Endometrium (tissue), 2 donors: Measurements from ENCODE around the gene SPTLC2.

Experiments used
- FAIRE-seq: peaks from 2 replicates; lab custom pipeline; 2012; peaks lifted over from hg19 to GRCh38; lab: Jason Lieb, UNC
- donor health status: control.
- donor health status: control.

SPTLC2 gene

DNA sequence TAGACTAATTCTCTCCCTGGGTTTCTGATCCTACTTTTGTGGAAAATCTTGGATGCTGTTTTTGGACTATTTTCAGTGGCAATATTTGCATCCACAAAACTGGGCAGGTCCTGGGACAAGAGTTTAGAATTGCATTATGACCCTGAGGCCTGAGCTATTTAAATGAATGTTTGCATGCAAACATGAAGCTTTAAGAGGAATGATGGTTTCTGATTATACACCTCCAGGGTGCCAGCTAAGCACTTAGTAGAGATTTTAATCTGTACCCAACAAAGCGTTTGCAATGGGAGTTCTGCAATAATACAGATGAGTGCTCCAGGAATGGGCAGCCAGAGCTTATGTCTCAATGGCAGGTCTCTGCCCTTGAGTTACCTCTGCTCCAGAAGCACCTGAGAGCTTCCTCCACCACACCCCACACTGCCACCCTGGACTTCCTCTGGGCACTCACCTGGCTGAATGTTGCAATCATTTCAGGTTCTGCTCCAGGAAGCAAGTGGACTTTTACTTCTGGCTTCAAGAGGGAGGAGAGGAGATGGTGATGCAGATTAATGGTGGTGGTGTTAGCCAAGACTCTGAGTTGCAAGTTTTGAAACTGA, 6.0 kb upstream of the SPTLC2 start:
- FAIRE-seq = no peak

DNA sequence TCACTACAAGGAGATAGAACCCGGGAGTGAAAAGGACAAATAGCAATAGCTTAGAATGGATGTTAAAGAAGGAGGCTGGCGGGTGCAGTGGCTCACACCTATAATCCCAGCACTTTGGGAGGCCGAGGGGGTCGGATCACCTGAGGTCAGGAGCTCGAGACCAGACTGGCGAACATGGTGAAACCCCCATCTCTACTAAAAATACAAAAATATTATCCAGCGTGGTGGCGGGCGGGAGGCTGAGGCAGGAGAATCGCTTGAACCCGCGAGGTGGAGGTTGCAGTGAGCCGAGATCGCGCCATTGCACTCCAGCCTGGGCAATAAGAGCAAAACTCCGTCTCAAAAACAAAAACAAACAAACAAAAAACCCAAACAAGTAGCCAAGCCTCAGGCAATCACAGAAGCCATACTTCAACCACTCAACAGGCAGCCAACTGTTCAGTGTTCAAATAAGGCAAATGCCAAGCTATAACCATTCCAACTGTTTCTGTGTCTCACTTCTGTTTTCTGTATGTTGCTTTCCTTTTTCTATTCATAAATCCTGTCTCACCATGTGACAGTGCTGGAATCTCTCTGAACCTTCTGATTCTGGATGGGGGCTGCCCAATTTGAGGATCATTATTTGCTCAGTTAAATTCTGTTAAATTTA, 3.9 kb upstream of the SPTLC2 start:
- no peak for FAIRE-seq

DNA sequence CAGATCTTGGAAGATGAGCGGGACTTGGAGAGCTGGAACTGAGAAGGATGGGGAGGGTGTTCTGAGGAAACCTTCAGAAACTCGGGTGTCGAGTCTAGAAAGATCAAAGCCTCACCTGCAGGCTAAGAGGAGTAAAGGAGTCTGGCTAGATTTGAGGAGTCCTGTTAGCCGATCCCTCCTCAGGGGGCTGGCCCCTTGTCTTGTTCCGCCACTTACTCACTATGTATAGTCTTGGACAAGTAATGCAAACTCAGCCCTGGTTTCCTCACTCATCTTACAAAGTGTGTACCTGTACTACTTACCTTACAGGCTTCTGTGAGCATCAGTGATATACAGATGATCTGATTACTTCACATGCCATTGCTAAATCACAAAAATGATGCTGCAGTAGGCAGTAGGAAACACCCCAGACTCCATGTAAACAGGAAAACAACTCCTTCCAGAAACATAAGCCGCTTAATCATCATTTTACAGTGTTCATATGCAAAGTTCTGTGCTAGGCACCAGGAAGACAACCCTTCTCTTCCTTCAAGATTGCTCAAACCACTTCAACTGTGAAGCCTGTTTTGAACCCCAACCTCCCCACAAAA, 2.0 kb upstream of the SPTLC2 start:
- no peak for FAIRE-seq

DNA sequence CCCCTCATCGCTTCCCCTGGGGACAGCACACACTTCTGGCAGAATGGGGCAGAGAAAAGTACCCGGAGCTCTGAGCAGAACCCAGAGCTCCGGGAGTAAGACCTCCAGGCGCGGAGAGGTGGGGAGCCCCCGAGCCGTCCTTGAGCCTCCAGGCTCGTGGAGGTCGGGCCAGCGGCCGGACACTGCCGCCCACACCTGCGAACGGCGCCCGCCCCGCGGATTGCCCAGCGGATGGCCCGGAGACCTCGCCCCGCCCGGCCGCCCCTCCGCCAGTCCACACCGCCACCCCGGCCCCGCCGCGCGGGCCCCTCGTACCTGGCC, 344 bp downstream of the SPTLC2 start:
- no peak for FAIRE-seq

DNA sequence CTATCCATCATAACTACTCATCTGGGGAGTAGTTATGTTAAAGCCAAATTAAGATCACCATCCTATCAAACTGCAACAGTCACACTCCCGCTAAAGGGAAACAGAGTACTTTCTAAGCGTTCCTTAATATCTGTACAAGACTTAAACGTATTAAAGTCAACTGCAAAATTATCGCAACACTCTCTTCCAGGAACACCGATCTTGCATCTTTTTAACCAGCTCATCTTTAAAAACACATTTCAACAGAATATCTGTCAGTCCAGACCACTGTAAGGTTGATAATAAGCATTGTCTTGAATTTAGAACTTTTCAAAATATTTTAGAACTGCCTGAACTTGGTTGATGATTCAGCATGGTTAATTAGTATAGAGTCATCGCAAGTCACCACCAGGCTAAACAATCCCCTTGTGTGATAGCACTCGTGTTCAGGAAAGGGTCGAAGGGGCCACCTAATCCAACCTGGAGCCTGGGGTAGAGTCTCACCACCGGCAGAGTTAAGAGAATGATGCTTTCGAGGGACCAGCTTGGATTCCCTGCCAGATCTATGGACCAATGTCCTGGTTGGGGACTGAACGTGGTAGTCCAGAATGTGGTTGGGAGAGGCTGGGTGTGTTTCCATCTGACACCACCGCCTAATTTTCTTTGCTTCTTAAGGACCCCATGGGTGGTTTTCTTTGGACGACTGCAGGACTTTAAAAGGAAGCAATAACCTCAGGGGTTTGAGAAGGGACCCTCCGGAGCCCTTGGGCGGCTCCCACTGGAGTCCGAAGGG, 890 bp downstream of the SPTLC2 start:
- FAIRE-seq = no peak

DNA sequence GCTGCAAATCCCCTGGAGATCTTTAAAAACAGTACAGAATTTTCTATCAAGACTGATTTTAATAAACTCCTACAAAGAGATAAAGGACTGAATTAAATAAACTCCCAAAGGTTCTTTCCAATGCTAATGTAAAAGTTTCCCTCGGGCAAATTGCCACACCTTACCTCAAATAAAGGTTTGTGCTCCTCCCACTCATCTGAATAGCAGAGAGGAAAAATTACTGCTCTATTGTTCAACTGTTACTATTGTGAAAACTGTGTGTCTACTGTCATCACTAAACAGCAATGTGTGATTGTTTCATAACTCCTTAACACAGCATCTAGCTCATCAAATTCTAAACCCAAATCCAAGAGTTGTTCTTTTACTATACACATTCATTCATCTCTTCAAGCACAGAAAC, 3.2 kb downstream of the SPTLC2 start:
- no peak for FAIRE-seq

DNA sequence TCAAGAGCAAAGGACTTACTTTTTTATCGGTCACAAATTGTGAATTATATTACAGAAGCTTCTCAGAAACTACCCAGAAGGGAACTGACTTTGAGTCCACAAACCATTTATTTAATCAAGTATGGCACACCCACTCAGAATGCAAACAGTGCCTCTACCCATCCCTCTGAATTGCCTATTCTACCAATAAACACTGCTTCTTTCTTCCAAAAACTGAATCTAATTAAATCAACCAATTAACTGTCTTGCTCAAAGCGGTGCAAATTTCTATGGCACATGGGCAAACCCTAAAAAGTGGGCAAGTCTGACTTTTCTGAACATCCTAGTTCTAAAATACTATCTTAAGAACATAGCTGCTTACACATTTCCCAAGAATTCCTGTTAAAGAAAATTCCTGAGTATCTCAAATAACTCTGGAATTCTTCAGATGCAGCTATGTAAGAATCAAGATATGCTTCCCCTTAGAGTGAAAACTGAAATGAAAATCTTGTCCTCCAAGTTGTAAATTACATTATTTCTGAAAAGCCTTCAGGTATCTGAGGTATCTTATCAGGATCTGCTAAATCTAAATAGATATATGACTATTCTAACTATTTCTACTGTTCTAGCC, 4.3 kb downstream of the SPTLC2 start:
- no peak for FAIRE-seq

DNA sequence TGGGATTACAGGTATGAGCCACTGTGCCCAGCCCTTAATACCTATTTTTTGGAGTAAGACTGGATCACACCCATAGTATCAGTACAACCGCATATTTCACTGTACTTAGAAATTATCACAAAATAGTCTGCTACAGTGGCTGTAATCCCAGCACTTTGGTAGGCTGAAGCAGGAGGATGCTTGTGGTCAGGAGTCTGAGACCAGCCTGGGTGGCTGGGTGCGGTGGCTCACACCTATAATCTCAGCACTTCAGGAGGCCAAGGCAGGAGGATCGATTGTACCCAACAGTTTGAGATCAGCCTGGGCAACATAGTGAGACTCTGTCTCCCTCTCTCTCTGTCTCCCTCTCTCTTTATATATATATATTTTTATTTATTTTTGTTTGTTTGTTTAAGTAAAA, 5.9 kb downstream of the SPTLC2 start:
- FAIRE-seq = no peak

DNA sequence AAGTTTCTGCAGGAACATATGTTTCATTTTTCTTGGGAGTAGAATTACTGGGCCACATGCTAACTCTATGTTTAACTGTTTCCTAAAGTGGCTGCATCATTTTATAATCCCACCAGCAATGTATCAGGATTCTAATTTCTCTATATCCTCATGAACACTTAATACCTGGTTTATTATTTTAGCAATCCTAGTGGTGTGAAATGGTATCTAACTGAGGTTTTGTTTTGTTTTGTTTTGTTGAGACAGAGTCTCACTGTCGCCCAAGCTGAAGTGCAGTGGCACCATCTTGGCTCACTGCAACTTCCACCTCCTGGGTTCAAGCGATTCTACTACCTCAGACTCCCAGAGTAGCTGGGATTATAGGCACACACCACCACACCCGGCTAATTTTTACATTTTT, 6.5 kb downstream of the SPTLC2 start:
- no peak for FAIRE-seq

DNA sequence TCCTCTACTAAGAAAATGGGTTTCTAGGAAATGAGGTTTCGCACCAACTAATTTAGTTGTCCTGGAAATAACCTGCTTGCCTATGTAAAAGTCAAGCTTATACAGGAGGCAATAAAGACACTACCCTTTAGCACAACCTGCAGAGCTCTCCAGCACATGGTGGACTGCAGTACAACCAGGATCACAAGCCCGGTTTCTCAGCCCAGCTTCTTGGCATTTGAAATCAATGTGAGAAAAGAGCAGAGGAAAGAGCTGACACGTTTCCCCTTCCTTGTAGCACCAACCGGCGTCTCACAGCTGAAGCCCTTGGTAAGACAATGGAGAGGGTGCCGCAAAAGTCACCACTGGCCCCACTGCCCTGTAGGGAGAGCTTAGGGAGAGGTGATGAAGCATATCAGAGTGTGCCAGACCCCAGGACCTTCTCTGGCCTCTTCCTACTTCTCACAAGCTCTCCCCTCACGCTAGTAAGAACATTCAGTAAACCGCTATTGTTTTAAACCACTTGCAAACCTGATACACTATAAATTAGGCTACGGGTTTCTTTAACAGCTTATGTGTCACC, 8.6 kb downstream of the SPTLC2 start:
- no peak for FAIRE-seq

DNA sequence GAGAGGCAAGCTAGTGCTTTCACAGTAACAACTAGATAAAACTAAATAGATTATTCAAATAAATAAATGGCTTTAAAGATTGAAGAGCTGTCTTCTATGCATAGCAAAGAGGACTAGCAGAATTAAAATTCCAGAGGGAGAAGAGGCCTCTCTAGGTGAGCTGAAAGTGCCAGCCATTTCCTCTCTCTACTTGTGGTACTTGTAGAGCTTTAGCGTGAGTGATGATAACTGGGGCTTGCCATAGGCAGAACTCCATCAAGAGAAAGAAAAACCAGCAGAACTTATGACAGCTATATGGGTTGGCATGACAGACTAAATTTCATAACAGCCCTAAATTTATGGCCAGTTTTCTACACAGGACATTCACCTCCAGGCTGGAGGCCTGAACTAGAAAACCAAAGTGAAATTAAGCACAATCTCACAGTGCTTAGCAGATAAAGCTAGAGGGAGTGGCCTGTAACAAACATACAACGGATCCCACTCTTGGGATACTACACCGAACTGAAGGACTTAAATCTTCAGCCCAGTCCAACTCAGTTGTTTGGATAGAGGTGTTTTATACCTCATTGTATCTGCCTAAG, 11.0 kb downstream of the SPTLC2 start:
- FAIRE-seq = no peak

DNA sequence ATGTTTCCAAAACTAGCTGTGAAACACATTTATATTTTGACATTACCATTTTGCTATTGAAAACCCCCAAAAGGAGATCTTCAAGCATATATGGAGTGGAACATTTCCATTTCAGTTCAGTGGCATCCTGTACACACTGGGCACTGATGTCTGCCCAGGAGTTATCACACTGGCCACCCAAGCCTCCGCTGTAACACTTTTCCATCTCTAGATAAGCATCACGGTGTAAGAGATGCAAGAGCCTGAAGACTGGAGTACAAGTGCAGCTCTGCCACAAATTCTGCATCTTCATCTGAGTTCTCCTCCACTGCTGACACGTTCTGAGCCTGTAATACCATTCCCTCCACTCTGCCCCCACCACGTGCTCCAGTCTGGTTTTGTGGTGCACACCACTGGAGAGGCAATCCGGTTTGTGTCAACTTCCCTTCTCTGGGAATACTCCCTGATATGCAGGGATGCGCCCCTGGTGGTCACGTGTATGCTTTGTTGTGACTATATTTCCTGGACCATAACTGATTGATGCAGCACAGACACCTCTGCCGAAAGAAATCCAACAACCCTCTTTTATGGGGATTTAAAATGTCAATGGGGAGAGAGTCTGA, 12.7 kb downstream of the SPTLC2 start:
- FAIRE-seq = no peak

DNA sequence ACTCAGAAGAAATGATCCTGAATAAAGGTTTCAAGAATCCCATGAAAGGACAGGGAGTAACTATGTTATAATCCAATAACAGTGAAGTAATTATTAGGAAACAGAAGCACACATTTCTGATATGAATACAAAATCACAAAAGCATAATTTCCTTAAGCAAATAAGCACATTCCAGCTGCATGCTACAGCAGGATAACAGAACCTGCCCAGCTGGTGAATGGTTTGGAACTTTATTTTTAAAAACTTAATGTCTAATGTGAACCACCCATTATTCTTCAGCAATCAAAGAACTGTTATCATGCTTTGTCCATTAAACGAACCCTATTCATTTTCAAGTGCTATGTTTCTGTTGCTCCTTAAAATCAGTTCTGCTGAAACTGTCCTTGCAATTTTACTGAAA, 13.4 kb downstream of the SPTLC2 start:
- no peak for FAIRE-seq

DNA sequence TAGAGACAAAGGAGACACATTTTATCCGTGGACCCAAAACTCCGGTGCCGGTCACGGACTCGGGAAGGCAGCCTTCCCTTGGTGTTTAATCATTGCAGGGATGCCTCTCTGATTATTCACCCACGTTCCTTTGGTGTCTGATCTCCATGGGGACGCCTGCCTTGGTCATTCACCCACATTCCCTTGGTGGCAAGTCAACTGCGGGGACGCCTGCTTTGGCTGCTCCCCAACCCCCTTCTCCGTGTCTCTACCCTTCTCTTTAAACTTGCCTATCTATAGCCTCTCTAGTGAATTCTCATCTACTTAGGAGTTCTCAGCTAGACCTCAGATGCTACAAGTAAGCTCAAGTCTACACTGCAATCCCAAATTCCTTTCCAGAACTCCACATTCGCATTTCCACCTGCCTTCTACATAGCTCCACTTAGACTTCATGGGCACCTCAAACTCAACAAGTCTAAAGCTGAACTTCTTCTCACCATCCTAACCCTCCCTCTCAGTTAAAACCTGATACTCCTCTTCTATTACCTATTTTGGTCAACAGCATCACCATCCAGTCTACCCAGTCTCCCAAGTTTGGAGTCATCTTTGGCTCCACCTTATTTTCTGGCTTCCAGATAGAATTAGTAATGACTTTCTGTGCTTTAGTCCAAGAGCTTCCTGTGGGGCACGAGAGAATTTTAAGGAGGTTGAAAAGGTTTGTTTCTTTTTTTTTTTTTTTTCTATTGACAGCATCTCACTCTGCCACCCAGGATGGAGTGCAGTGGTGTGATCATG, 14.4 kb downstream of the SPTLC2 start:
- no peak for FAIRE-seq

DNA sequence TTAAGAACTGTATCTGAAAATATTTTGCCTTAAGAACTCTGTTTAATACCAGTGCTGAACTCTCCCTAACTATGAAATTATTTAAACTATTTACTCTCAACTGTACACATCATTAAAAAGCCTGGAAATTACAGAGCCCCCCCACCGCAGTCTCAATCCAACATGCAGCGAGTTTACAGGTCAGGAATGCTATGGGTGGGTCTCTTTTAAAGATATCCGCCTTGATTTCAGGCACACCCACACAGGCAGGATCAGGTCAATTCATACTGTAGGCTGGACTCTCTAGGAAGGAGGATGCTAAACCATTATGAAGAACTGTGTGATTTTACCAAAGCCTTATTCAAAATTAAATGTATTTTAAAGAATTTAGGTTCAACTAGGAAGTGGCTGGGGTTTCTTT, 16.5 kb downstream of the SPTLC2 start:
- peak; percentile 97 for FAIRE-seq

DNA sequence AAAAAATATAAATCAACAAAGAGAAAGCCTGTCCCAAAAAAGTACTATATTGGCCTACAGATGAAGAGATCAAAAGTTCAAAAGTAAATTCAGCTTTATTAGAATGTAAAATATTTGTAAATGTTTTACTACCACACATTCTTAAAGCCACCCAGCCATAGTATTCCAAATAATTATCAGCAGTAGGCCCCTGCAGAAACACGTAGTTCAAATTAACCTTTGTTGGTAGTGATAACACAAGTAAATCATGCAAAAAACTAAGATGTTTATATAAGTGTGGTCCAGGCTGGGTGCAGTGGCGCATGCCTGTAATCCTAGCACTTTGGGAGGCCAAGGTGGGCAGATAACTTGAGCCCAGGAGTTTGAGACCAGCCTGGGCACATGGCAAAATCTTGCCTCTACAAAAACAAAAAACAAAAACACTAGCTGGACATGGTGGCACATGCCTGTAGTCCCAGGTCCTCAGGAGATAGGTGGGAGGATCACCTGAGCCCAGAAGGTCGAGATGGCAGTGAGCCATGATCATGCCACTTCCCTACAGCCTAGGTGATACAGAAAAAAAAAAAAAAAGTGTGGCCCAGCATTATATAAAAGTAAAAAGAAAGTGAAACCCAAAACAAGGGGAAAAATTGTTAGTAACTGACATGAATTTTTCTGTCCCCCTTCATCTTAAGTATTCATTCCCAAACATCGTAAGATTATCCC, 17.9 kb downstream of the SPTLC2 start:
- FAIRE-seq = peak; percentile 82

DNA sequence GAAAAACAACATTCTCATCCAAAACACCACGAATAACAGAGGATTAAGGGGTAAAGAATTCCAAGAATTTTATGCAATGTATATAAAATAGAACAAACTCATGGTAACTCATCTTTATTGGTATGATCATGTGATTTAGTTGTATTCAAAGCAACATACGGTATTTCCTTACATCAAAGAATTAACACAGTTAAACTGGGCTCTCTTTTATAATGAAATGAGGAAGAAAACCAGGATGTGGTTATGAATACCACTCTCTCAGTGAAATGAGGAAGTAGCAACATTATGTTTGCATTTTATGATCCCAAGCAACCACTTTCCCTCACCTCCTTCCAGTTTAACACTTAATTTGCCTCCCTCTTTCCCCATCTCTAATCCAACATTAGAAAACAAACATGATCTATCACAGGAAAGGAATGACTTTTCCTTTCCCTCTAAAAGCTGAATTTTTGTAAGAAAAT, 22.9 kb downstream of the SPTLC2 start:
- no peak for FAIRE-seq

DNA sequence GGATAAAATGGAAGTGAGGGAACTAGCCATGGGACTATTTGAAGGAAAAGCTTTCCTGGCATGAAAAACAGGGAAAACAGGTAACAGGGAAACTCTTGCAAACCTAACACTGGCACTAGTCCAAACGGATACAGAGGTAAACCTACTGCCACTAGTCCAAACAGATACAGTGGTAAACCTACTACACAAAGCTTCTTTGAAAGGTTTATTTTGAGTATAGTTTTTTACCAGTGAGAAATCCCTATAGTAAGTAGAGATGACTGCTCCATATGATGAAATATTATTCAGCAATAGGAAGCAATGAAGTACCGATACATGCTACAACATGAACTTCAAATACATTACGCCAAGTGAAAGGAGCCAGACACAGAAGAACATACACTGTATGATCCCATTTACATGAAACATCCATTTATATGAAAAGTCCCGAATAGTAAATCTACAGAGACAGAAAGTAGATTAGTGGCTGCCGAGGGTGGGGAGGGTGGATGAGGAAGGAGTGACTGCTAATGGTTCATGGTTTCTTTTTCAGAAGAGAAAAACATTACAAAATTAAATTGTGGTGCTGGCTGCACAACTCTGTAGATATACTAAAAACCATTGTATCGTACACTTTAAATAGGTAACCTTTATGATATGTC, 25.5 kb downstream of the SPTLC2 start:
- no peak for FAIRE-seq

DNA sequence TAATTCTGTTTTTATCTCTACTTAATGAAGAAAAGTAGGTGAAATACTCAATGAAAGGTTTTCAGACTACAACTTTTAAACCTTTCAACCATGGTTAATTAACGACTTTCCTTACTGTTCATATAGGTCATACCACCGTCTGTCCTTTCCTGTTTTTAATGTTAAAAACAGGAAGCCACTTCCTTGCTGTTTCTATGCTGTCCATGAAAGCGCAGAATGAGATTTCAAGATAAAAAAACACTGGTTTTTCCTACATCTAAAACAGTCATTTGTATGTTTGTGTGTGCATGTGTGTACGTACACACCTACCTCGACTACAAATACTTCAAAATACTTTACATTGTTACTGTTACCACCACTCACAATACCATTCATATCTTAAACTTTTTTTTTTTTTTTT, 27.3 kb downstream of the SPTLC2 start:
- FAIRE-seq = no peak
